Measurements from ENCODE around the gene THUMPD1.
"Not testable (repeated sequence)": the region's sequence is repeated elsewhere in the genome, so short reads cannot be mapped to it uniquely, and the experiment has no call there.

Gene THUMPD1

DNA sequence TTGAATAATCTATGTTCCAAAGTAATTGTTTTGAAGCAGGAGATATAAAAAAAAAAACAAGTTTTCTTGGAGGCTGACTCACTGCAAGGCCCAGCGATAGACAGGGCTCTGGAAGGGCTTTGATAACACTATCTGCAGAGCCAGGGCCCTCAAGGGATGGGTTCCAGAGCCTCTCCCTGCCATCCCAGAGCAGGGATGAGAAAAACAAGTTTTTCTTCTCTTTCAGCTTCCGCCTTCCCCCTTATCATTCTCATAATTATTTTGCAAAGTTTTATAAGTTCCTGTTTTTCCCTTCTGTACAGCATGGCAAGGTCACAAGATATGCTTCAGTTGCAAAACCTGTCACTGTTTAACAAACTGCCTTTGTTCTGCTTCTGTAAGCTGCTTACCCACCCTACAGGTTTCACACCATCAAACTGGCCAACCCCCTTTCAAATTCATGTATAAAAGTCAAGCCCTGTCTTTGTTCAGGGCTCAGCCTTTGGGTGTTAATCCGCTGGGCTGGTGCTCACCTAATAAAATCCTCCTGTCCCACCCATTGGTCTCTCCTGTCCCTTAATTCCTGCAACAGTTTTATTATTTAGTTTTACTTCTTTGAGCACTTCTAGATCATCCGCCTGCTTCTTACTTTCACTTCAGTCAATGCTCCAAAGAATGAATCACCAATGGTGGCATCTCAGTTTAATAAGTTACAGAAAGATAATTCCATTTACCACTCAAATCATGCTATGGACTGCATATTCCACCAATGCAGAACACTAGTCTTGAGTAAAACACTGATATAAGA is 5.6 kb upstream of the THUMPD1 start:
- DNase-seq: no peak

DNA sequence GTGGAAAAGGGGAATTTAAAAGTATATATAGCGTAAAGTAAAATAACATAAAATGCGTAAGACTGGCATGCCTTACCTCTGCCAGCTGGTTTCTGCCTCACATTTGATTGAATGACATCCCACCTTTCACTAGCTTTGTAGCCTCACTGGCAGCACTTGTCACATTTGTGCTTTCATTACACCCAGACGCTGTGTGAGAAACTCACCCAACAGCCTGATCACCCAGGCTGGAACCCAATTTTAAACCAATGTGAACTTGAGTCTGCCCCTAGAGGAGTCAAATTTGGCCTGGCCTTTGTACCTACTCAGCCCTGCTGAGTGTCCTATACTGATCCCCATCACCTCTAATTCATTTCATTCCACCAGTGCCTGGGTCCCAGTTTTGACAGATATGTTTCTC is 4.8 kb upstream of the THUMPD1 start:
- DNase-seq: no peak

DNA sequence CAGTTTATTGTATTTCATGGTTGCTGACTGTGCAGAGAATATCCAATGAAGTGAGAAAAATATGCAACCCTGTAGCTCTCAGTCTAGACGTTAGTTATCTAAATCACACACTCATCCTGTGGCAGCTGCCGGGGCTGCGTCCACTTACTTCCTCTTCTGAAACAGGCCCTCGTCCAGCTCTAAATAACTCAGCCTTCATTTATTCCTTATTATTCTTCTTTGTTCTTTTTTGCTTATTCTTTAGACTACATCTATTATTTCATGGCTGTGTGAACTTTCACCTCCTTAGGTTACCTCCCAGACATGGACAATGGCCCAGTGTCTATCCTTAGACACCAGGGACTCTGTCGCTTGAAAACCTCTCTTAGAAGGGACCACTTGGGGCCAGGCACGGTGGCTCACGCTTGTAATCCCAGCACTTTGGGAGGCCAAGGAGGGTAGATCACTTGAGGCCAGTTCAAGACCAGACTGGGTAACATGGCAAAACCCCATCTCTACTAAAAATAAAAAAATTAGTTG is 3.4 kb upstream of the THUMPD1 start:
- no peak for DNase-seq

DNA sequence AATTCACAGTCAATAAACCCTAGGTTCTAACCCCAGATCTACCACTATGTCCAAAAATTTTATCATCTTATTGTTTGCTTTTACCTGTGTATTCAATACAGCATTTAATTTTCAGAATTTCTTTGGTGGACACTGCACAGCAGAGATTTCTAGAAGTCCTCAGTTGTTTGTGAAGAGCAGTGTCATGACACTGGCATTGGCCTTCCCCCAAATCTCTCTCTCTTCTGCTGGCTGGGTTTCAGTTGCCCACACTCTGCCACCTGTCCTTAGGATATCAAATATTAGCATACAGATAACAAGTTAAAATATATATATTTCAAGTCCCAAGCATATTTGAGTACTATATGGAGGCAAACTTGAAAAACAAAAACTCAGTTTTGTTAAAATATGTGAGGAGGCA is 2.0 kb upstream of the THUMPD1 start:
- no peak for DNase-seq

DNA sequence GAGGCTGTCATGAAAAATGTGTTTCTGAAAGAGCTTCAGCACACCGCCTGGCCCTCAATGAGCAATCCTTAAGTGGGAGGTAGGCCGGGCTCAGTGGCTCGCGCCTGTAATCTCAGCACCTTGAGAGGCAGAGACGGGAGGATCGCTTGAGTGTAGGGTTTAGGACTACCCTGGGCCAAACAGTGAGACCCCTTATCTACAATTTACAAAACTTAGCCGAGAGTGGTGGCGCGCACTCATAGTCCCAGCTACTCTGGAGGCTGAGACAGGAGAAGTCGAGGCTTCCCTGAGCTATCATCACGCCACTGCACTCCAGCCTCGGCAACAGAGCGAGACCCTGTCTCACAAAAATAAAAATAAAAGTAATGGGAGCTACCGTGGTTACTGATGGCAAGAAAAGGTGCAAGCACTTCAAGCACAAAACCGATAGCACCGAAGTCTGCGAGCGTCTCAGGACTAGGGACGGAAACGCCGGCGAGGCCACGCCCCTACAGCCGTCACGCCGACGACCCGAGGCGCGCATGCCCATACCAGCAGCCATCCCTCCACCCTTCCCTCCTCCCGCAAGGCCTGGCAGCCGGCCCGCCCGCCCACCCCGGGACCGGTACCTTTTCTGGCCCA is 607 bp downstream of the THUMPD1 start:
- DNase-seq: peak; percentile 53

DNA sequence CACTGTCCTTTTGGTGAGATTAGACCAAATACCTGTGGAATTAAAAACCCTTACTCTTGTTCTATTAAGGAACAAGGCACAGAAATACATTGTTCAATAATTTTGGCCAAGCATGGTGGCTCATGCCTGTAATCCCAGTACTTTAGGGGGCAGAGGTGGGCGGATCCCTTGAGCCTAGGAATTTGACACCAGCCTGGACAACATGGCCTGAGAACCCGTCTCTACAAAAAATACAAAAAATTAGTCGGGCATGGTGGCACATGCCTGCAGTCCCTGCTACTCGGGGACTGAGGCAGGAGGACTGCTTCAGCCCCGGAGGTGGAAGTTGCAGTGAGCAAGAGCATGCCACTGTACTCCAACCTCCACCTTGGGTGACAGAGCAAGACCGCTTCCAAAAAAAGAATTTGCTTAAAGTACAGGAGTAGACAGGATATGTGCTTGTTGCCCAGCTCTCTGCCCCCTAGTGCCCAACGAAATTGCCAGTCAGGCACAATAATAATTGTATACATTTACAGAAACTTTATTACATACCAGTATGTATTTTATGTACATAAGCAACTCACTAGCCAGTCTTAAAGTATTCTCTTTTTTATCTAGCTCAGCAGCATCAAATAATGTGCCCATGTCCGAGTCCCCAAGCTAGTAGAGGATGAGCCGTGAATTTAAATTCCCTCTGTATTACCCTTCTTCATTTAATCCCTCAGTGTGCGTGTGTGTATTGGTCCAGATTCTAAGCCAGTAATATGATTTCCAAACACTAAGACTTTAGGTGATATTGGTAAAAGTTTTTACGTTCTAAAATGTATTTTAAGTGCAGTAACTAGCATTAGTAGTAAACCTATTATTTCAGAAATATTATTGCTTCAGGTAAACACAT is 1.4 kb downstream of the THUMPD1 start:
- DNase-seq: no peak

DNA sequence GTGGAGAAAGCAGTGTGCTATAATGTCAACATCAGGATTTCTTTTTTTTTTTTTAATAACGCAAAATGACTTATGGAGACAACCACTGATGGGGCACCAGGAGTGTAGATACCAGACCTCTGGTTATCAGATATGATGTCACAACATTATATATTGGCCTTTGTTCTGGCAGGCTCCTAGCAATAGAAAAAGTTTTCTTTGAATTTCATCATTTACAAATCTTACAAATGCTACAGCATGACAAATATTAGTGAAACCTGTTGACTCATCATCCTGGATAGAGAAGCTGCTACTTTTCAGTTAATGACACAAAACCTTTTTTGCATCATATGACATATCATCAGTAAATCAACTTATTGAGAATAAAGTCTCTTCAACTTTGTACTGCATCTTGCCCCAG is 6.1 kb downstream of the THUMPD1 start:
- DNase-seq: no peak

DNA sequence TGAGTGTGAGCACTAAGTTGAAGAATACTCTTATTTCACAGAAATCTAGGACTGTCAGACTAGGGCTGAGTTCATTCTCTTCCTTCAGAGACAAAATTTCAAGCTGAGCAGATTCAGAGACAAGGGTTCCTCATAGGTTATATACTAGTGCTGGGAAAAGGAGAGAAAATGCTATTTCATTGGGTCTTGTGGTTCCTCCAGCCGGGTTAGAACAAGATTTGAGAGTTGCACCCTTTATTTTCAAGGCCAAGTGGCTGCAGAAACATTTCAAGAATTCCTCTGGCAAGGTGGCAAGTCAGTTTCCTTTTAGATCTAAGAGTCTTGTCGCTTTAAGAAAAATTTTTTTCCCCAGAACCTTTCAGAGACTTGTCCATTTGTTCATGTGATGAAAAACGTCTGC is 6.8 kb downstream of the THUMPD1 start:
- DNase-seq: no peak

DNA sequence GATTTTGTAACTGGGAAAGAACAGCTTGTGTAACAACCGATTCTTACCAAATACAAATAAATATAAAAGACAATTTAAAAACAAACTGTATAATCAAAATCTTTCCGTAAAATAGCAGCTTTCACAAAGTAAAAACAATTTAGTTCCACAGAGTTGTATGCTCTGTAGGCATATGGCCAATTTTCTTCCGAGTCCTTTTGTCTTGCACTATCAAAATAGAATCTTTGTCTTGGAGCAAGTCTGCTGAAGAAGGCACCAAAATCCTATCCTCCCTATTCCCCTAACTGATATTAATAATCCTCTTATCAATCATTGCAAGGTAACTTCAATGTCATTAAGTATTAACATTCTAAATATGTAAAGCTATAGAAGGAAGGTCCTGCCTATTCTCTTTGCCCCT is 7.6 kb downstream of the THUMPD1 start:
- no peak for DNase-seq

DNA sequence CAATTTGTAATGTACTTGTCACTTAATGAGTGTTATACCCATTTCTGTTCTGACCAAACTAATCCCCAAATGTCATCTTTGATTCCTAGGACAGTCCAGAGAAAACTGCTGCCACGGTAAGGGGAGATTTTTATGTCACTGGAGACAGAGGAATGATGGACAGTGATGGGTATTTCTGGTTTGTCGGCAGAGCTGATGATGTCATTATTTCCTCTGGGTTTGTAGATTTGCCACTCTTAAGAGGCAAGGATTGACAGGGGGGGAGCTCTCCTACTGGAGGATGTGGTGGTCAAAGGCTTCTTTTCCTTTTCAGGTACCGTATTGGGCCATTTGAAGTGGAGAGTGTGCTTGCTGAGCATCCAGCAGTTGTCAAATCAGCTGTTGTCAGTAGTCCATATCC is 12.5 kb downstream of the THUMPD1 start:
- no peak for DNase-seq

DNA sequence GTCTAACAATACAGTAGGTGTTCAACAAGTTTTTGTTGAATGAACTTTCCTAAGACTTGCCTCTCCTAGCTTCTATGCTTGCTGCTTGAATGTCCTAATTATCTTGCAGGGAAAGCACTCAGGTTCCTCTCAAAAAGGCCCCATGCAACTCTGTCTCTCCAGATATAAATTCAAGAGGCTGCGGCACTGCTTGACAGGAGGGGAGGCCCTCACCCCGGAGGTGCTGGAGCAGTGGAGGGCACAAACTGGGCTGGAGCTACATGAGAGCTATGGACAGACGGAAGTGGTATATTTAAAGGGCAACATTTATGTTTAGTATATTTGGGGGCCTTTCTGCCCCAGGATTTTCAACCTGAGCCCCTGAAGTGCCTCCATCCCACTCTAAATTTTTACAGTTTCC is 14.4 kb downstream of the THUMPD1 start:
- DNase-seq: no peak

DNA sequence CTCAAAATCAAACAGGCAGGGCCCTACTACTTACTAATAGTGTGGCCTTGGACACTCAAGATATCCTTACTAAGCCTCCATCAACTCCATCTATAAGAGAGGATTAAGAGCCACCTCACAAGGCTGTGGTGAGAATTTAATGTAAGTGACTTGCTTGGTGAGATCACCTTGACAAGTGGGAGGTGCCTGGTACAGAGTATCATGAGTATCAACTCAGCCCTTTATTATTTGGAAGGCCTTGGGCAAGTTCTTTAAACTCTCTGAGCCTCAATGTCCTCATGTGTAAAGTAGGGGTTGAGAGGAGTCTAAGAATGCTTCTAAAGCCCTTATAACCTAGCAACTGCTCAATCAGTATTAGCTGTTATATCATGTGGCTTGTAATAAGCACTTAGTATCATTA is 15.0 kb downstream of the THUMPD1 start:
- no peak for DNase-seq

DNA sequence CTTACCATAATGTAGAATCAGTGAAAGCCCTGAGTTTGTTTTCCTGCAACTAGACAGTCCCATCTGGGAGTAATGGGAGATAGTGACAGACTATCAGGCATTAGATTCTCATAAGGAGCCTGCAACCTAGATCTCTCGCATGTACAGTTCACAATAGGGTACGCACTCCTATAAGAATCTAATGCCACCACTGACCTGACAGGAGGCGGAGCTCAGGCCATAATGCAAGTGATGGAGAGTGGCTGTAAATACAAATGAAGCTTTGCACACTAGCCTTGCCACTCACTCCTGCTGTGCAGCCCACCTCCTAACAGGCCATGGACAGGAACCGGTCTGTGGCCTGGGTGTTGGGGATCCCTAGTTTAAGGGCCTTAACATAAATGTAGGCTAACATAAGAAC is 21.4 kb downstream of the THUMPD1 start:
- no peak for DNase-seq

DNA sequence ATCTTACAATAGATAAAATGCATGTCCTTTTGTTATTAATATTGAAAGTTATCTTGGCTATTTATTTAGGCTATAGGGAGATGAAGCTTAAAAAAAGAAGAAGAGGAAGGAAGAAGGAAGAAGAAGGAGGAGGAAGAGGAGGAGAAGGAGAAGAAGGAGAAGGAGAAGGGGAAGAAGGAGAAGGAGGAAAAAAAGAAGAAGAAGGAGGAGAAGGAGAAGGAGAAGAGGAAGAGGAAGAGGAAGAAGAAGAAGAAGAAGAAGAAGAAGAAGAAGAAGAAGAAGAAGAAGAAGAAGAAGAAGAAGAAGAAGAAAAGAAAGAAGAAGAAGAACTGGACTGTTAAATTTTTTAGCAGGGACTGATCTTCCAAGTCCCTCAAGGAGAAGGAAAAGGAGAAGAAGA is 23.9 kb downstream of the THUMPD1 start:
- DNase-seq: not testable (repeated sequence)

DNA sequence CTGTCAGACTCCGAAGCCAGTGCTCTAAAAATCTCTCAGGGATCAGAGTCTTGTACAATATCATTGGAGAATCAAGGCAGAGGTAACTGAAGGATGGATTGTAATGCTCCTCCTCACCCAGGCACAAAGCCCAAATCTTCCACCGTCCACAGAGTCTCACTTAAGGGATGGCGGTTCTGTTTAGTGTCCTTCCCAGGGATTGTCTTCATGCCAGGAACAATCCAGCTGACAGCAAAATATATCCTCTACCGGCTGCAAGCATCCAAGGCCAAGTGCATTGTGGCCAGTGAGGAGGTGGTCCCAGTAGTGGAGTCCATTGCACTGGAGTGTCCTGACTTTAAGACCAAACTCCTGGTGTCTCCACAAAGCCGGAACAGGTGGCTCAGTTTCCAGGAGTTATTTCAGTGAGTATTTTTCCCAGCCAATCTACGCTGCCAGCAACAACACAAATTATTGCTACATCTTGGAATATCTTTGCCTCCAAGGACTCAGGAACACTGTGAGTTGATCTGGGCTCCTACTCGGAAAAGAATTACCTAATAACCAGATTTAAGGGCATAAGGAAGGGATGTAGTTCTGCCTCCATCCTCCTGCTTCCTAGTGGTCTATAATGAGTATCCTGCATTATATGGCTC is 30.2 kb downstream of the THUMPD1 start:
- no peak for DNase-seq

DNA sequence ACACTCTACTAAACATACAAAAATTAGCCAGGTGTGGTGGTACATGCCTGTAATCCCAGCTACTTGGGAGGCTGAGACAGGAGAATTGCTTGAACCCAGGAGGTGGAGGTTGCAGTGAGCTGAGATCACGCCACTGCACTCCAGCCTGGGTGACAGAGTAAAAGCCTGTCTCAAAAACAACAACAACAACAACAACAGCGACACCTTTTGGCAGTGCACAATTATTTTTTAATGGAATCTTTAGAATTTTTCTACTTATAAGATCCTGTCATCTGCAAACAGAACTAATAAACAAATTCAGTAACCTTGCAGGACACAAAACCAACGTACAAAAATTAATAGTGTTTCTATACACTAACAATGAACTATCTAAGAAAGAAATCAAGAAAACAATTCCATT is 33.5 kb downstream of the THUMPD1 start:
- not testable (repeated sequence) for DNase-seq

DNA sequence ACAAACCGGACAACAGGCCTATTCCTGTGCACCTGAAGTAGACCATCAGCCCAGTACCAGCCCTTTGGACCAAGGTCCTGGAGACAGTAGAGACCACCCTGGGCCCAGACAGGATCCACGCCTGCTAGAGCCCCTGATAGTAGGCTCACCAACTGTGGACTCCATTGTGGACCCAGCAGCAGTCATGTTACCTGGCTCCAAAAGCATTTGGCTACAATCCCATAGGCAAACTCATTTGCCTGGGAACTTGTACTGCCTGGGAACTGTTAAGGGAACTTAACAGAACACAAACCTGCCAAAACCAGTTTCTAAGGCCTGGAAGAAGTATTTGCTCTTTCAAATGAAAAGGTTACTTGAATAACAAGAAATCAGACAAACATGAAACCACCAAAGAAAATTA is 34.2 kb downstream of the THUMPD1 start:
- no peak for DNase-seq

DNA sequence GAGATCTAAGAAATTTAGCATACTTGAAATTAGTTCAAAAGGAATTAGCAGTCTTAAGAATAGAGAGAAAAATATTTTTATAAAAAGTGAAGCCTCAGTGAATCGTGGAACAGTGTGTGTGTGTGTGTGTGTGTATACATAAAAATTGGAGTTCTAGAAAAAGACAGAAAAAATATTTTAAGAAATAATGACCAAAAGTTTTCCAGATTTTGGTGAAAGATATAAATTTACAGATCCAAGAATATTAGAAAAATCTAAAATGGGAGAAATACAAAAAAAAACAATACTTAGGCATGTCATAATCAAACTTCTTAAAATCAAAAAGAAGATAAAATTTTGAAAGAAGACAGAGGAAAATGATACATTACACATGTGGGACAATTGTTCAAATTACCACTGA is 35.6 kb downstream of the THUMPD1 start:
- not testable (repeated sequence) for DNase-seq

DNA sequence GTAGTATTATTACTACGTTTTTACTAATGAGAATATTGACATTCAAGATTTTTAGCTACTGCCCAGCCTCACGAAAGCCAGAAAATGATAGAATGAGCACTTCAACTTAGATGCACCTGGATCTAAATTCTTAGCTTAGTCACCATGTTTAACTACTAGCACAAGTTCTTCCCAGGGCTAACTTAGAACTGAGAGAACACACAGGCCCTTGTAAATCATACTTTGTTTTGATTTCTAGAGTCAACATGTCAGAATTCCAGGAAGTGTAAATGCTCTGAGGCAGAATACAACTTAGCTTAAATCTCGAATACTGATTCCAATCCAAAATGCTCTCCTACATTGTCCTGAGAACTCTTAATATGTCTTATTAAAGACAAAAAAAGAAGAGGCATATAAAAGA is 37.3 kb downstream of the THUMPD1 start:
- no peak for DNase-seq

DNA sequence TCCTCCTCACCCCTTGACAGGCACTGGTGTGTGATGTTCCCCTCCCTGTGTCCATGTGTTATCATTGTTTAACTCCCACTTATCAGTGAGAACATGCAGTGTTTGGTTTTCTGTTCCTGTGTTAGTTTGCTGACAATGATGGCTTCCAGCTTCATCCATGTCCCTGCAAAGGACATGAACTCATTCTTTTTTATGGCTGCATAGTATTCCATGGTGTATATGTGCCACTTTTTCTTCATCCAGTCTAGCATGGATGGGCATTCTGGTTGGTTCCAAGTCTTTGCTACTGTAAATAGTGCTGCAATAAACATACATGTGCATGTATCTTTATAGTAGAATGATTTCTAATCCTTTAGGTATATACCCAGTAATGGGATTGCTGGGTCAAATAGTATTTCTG is 39.9 kb downstream of the THUMPD1 start:
- not testable (repeated sequence) for DNase-seq

DNA sequence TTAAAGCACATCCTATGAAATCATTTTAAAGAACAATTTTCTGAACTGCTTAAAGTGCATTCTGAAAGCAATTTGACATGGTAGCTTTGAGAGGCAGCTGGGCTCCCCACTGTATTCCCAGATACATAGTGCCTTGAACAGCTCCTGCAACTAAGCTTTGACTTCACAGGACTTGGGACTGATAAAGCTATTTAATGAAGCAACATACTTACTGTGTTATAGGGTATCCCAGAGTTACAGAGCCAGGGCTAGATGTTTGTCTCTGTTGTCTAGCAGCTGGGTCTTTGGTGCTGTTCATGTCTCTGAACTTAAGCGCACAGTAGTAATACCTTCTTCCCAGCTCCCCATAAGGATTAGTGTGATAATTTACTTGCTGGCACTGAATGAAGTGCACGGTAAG is 45.0 kb downstream of the THUMPD1 start:
- no peak for DNase-seq

DNA sequence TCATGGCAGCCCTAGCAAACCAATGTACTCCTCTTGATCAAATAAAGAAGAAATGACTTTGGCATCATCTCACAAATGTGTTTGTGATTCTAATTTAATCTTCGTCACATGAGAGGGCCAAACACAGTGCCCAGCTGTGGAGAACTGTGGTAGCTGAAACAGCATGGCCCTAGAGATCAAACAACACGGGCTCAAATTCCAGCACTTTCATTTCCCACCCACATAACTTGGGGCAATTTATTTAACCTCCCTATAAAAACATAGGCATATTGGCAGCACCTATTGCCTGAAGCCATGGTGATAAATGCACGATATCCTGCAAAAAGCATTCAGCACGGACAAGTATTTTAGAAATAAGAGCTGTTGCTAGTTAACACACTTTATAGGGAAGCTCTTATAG is 46.6 kb downstream of the THUMPD1 start:
- DNase-seq: no peak

DNA sequence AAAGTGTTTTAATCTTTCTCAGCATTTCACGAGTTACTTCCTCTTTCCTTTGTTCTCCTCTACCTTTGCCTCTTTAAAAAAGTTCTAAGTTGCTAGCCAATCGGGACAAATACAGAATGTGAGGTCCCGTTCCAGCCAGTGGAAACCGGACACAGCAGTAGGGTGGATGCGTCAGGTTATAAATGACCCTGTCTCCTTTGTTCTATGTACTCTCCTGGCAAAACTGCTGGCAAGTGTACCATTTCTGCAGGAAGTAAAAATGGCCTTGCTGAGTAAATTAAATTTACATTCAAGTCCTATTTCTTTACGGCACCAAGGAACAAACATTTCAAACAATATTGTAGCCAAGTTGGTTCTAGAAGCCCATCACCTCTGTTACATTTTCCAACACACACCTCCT is 47.5 kb downstream of the THUMPD1 start:
- DNase-seq: not testable (repeated sequence)
